ENCODE results near the gene CERS1. TPM values are rescaled to one million over a fixed set of nuclear protein-coding genes. Genes with fewer than 3 reads are reported as not detected.

CERS1 gene
- polyA plus RNA-seq, 2 of the 4 experiments (the other 2 are of a cell fraction), result 1.7 to 3.4 TPM

- peak overlapping the region; percentile 89 for H3K4me3 ChIP-seq
- no peak; a peak in 1 of 6 replicates for ATAC-seq
- 38% methylated on average over 9 of the region's 9 CpGs for WGBS (ENCODE audit: missing lambda C conversion rate)
- no peak for FAIRE-seq
- H3K4me2 ChIP-seq, result peak overlapping the region; percentile 98
- DNase-seq (ENCODE audit: low read depth in 1 of 2, low spot score in 1 of 2), result no peak
- peak overlapping the region; percentile 94 to 100 for H3K27ac ChIP-seq
- no peaks in the 10 kb centered on the region for H3K9me3 ChIP-seq
- ChIA-PET CTCF (interaction anchor here (0.9 to 6.9 kb wide), 5 partner anchors 15 to 371 kb away, joined by 3 to 28 read pairs (median 4); partner anchors contain the start of gene REX1BD), POLR2A (interaction anchor here (1.2 to 1.6 kb wide), 2 partner anchors 8 to 11 kb away, joined by 3 to 5 read pairs; no protein-coding TSS in a partner anchor)
- TF ChIP-seq EHMT2 (IDR thresholded peaks at IDR 0.05; ENCODE audit: low read depth) (no peak), CBX8 (IDR thresholded peaks at IDR 0.05) (no peak), RCOR1 (IDR thresholded peaks at IDR 0.05; ENCODE audit: low read depth, low read length) (no peak), MAX (IDR thresholded peaks at IDR 0.05) (no peak), KDM5A (IDR thresholded peaks at IDR 0.05) (no peak), RFX5 (IDR thresholded peaks at IDR 0.05) (no peak), RARB (CRISPR knock-in tag; IDR thresholded peaks at IDR 0.05) (no peak), ZSCAN20 (CRISPR knock-in tag; IDR thresholded peaks at IDR 0.05) (no peak), HOXB13 (CRISPR knock-in tag; IDR thresholded peaks at IDR 0.05; ENCODE audit: low read depth) (no peak), PHF8 (IDR thresholded peaks at IDR 0.05; ENCODE audit: borderline replicate concordance, low read depth) (no peak), MAZ (IDR thresholded peaks at IDR 0.05; ENCODE audit: borderline replicate concordance, low read depth, low read length) (no peak), HES2 (IDR thresholded peaks at IDR 0.05) (no peak)
- H3K4me1 ChIP-seq, result peaks cover 9% of the 10 kb centered on the region
Measured at GRCh38 chr19:18833141-18833476, 62.8 kb downstream of the CERS1 start.

- 4% methylated on average over 26 of the region's 69 CpGs for WGBS (ENCODE audit: missing lambda C conversion rate)
- Histone ChIP-seq H3K4me3 (peak overlapping the region; percentile 89), H3K4me1 (peaks cover 9% of the 10 kb centered on the region), H3K4me2 (peak overlapping the region; percentile 98), H3K27ac (peak overlapping the region; percentile 94 to 100), H3K9me3 (no peaks in the 10 kb centered on the region)
- POLR2A ChIA-PET, result interaction anchor here (1.2 to 1.6 kb wide), 3 partner anchors 8 to 87 kb away, joined by 3 to 5 read pairs (median 4); partner anchors contain the start of genes COPE and DDX49
- CTCF ChIA-PET, result interaction anchor here (1.0 to 6.9 kb wide), 7 partner anchors 8 to 243 kb away, joined by 3 to 28 read pairs (median 4); partner anchors contain the start of gene REX1BD
- no peak for TF ChIP-seq HOXA7 (CRISPR knock-in tag; IDR thresholded peaks at IDR 0.05)
- no peak for TF ChIP-seq CBX2 (IDR thresholded peaks at IDR 0.05; ENCODE audit: borderline replicate concordance, low read depth)
- no peak for TF ChIP-seq HDAC2 (IDR thresholded peaks at IDR 0.05)
- TF ChIP-seq ZSCAN20 (CRISPR knock-in tag; IDR thresholded peaks at IDR 0.05), result no peak
- TF ChIP-seq CHD2 (IDR thresholded peaks at IDR 0.05; ENCODE audit: low read length, partially characterized antibody), result no peak
- TF ChIP-seq TP53 (CRISPR knock-in tag; IDR thresholded peaks at IDR 0.05), result no peak
- no peak for TF ChIP-seq RNF2 (IDR thresholded peaks at IDR 0.05; ENCODE audit: borderline replicate concordance, low read depth)
- no peak for TF ChIP-seq POLR2A (IDR thresholded peaks at IDR 0.05; ENCODE audit: low read length)
- no peak for TF ChIP-seq HMGXB4 (CRISPR knock-in tag; IDR thresholded peaks at IDR 0.05; ENCODE audit: borderline replicate concordance)
- no peak for TF ChIP-seq GATA3 (IDR thresholded peaks at IDR 0.05; ENCODE audit: borderline replicate concordance)
- no peak for TF ChIP-seq TFCP2L1 (CRISPR knock-in tag; IDR thresholded peaks at IDR 0.05)
- TF ChIP-seq SREBF2 (IDR thresholded peaks at IDR 0.05), result no peak
- DNase-seq (ENCODE audit: low read depth in 1 of 2, low spot score in 1 of 2) (peak; percentile 25 to 32), ATAC-seq (peak; percentile 75 to 82), FAIRE-seq (no peak)
Measured at GRCh38 chr19:18832306-18833140, 63.4 kb downstream of the CERS1 start.
